Measurements from ENCODE around the gene ATP11B.
A peak's percentile ranks its signal among the peaks of the same experiment; 100 is the strongest.

Gene ATP11B

DNA sequence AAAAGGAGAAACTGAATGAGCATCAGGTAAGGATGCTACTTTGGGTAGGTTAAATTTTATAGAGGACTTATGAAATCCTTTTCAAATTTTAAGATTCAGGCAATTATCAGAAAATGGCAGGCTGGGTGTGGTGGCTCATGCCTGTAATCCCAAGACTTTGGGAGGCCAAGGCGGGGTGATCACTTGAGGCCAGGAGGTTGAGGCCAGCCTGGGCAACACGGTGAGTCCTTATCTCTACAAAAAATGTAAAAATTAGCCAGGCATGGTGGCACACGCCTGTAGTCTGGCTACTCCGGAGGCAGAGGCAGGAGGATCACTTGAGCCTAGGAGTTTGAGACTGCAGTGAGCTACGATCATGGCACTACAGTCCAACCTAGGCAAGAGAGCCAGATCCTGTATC, 163.9 kb downstream of the ATP11B start:
- no peak overlapping the region for H3K4me3 ChIP-seq (ENCODE audit: low read depth, low read length)
- no peak for DNase-seq (ENCODE audit: low read depth, low spot score)
- TF ChIP-seq, protein P1, sequence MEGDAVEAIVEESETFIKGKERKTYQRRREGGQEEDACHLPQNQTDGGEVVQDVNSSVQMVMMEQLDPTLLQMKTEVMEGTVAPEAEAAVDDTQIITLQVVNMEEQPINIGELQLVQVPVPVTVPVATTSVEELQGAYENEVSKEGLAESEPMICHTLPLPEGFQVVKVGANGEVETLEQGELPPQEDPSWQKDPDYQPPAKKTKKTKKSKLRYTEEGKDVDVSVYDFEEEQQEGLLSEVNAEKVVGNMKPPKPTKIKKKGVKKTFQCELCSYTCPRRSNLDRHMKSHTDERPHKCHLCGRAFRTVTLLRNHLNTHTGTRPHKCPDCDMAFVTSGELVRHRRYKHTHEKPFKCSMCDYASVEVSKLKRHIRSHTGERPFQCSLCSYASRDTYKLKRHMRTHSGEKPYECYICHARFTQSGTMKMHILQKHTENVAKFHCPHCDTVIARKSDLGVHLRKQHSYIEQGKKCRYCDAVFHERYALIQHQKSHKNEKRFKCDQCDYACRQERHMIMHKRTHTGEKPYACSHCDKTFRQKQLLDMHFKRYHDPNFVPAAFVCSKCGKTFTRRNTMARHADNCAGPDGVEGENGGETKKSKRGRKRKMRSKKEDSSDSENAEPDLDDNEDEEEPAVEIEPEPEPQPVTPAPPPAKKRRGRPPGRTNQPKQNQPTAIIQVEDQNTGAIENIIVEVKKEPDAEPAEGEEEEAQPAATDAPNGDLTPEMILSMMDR (IDR thresholded peaks at IDR 0.05; ENCODE audit: low read depth, low read length) = no peak
- in situ Hi-C loops (cut with HindIII; ENCODE audit: low sequenced_read_pairs) = no loop called here

DNA sequence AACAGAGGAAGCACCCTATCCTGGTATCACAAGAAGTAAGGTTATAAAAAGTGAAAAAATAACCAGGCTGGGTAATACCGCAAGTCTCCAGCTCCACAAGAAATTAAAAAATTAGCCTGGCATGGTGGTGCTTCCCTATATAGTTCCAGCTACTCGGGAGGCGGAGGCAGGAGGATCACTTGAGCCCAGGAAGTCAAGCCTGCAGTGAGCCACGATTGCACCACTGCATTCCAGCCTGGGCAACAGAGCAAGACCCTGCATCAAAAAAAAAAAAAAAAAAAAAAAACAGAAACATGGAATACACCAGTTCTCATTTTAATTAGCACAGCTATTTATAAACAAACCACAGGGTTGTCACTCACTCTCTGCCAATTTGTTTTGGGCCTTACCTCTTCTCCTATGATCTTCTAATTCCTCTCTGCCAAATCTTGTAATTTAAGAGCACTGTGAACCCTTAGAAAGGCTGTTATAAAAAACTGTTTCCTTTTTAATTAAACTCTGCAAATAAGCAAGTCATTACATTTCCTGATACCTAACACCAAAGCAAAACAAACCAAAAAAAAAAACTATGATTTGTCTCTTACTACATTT, 164.5 kb downstream of the ATP11B start:
- in situ Hi-C loops (cut with HindIII; ENCODE audit: low sequenced_read_pairs) = no loop called here
- H3K4me3 ChIP-seq (ENCODE audit: low read depth, low read length) = no peak overlapping the region
- TF ChIP-seq, protein P1 (IDR thresholded peaks at IDR 0.05; ENCODE audit: low read depth, low read length) = no peak
- DNase-seq (ENCODE audit: low read depth, low spot score) = no peak

DNA sequence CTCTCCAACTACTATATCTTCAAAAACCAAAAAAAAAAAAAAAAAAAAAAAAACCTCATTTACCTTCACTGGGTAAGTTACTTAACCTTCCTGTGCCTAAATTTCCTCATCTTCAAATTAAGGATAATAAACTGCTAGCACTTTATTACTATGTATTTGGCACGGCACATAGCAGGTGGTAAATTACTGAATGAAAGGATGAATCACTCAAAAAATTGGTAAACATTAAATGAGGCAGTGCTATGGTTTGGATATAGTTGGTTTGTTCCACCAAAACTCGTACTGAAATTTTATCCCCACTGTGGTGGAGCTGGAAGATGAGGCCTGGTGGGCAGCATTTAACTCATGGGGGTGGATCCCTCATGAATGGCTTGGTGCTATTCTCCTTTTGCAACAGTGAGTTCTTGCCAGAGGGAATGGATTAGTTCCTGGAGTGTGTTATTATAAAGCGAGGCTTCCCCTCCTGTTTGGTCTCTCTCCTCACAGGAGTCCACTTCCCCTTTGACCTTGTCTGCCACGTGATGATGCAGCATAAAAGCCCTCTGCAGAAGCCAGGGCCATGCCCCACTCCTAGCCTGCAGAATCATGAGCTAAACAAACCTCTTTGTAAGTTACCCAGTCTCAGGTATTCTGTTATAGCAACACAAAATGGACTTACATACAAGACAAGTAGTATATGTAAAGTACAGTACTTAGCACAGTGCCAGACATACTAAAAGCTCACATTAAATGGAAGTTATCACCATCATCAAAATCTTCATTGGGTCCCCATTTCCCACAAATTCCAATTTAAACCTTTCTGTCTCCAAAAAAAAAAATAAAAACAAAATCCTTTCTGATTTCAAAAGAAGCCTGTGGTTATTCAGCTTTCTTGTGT, 166.4 kb downstream of the ATP11B start:
- no peak overlapping the region for H3K4me3 ChIP-seq (ENCODE audit: low read depth, low read length)
- in situ Hi-C loops (cut with HindIII; ENCODE audit: low sequenced_read_pairs) = no loop called here
- TF ChIP-seq, protein P1 (IDR thresholded peaks at IDR 0.05; ENCODE audit: low read depth, low read length) = no peak
- peak; percentile 26 for DNase-seq (ENCODE audit: low read depth, low spot score)

DNA sequence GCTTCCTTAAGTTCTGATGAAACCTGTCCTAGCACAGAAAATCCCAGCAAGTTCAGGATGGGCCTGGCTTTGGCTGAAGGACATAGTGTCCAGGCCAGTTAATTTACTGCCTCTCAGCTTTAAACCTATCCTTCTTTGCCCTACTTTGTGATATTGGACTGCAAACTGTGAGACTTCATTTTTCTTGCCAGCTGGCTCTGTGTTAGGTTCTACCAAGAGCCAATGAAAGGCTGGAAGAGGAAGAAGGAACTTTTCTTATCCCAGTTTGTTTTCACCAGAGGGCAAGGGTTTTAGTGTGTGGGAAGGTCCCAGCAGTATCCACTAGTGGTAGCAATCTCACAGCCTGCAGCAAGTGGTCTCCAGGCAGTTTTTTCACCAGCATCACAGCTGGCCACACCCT, 168.9 kb downstream of the ATP11B start:
- DNase-seq (ENCODE audit: low read depth, low spot score) = no peak
- H3K4me3 ChIP-seq (ENCODE audit: low read depth, low read length) = no peak overlapping the region
- TF ChIP-seq, protein P1 (IDR thresholded peaks at IDR 0.05; ENCODE audit: low read depth, low read length) = no peak
- in situ Hi-C loops (cut with HindIII; ENCODE audit: low sequenced_read_pairs) = no loop called here

DNA sequence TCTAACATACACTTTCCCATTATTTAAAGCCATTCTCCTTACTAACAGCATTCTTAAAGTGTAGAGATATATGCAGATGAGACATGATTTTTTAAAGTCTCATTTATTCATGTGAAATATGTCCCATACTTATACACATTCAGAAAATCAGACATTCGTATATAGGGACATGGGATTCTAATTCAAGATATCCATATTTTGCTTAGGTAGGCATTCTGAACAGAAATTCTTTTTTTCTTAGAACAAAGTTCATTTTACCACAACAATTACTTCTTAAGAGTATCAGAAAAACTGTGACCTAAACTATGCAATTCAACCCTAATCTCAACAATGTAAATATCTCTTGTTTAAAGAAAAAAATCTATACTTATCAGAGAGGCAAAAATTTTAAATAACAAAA, 170.9 kb downstream of the ATP11B start:
- in situ Hi-C loops (cut with HindIII; ENCODE audit: low sequenced_read_pairs) = no loop called here
- TF ChIP-seq, protein P1 (IDR thresholded peaks at IDR 0.05; ENCODE audit: low read depth, low read length) = no peak
- no peak overlapping the region for H3K4me3 ChIP-seq (ENCODE audit: low read depth, low read length)
- no peak for DNase-seq (ENCODE audit: low read depth, low spot score)

DNA sequence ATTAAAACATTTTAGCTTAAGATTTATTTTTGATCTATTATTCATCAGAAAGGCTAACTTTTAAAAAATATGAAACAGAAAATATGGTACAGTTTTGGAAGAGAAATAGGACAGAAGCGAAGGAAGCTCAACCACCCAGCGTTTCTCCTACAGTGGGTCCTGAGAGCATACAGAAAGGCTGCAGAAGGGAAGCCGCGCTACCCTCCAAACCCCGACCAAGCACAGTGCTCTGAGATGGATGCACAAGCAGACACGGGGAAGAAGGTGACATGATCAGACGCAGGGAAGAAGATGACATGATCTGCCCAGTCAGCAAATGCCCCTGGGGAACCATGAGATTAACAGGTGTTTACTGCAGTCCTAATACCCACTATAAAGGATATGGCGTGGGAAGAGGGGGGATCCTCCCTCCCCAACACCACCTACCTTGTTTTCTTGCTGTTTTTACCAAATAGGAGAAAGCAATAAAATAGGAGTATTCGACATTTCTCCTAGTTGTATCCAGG, 172.6 kb downstream of the ATP11B start:
- H3K4me3 ChIP-seq (ENCODE audit: low read depth, low read length) = no peak overlapping the region
- no peak for DNase-seq (ENCODE audit: low read depth, low spot score)
- in situ Hi-C loops (cut with HindIII; ENCODE audit: low sequenced_read_pairs) = no loop called here
- TF ChIP-seq, protein P1 (IDR thresholded peaks at IDR 0.05; ENCODE audit: low read depth, low read length) = no peak

Data from astrocyte of the spinal cord (primary cell).